Endothelial cell (in vitro differentiated cells): ENCODE measurements around the gene TRDMT1. TPM values are rescaled to one million over a fixed set of nuclear protein-coding genes. Genes with fewer than 3 reads are reported as not detected.

Source experiments
- DNase-seq: peaks from one replicate; pipeline ENCODE4 v3.0.0; 2021; ENCODE audit warnings: low spot score
- H3K27ac Mint-ChIP-seq: one replicate; pipeline ENCODE4 v1.8.0; 2021; ENCODE audit warnings: mixed read lengths, inconsistent platforms; ENCODE audit not compliant: unreplicated experiment
- H3K27me3 Mint-ChIP-seq: one replicate; pipeline ENCODE4 v1.8.0; 2021; ENCODE audit warnings: mild to moderate bottlenecking, moderate library complexity, mixed read lengths, inconsistent platforms; ENCODE audit not compliant: unreplicated experiment
- H3K36me3 Mint-ChIP-seq: one replicate; pipeline ENCODE4 v1.8.0; 2021; ENCODE audit warnings: mild to moderate bottlenecking, low read depth, mixed read lengths, inconsistent platforms; ENCODE audit not compliant: unreplicated experiment
- H3K4me1 Mint-ChIP-seq: one replicate; pipeline ENCODE4 v1.8.0; 2021; ENCODE audit warnings: mild to moderate bottlenecking, mixed read lengths, inconsistent platforms; ENCODE audit not compliant: unreplicated experiment
- H3K4me3 Mint-ChIP-seq: one replicate; pipeline ENCODE4 v1.8.0; 2021; ENCODE audit warnings: mild to moderate bottlenecking, mixed read lengths, inconsistent platforms; ENCODE audit not compliant: unreplicated experiment
- H3K9me3 Mint-ChIP-seq: one replicate; pipeline ENCODE4 v1.8.0; 2021; ENCODE audit warnings: mixed read lengths, inconsistent platforms; ENCODE audit not compliant: unreplicated experiment
- long read RNA-seq: library from polyadenylated mRNA; unstranded; transcript quantifications from one replicate; pipeline ENCODE4 v2.0.0, GENCODE V29; 2020; ENCODE audit not compliant: unreplicated experiment
- total RNA-seq: library from RNA; stranded (reverse); fragmentation: NEBNext Ultra II Directional; extraction: Animal tissue kit (Norgen Biotek cat#: 25700); gene quantifications from one replicate; pipeline ENCODE4 v1.2.1, GENCODE V29; 2021; ENCODE audit not compliant: unreplicated experiment
- TF ChIP-seq, protein P1 (sequence below): fragments of 200-600 bp; sonication (generic); IDR thresholded peaks from one replicate; pipeline ENCODE4 v1.5.0; 2021; ENCODE audit warnings: antibody characterized with exemption; ENCODE audit not compliant: unreplicated experiment

Gene TRDMT1, protein sequence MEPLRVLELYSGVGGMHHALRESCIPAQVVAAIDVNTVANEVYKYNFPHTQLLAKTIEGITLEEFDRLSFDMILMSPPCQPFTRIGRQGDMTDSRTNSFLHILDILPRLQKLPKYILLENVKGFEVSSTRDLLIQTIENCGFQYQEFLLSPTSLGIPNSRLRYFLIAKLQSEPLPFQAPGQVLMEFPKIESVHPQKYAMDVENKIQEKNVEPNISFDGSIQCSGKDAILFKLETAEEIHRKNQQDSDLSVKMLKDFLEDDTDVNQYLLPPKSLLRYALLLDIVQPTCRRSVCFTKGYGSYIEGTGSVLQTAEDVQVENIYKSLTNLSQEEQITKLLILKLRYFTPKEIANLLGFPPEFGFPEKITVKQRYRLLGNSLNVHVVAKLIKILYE
- total RNA-seq = 17.7 TPM
- long read RNA-seq, partial matches to known transcripts = 1 of 6 reads
- long read RNA-seq, other reads (novel, unspliced or antisense) = 3 of 6 reads

DNA sequence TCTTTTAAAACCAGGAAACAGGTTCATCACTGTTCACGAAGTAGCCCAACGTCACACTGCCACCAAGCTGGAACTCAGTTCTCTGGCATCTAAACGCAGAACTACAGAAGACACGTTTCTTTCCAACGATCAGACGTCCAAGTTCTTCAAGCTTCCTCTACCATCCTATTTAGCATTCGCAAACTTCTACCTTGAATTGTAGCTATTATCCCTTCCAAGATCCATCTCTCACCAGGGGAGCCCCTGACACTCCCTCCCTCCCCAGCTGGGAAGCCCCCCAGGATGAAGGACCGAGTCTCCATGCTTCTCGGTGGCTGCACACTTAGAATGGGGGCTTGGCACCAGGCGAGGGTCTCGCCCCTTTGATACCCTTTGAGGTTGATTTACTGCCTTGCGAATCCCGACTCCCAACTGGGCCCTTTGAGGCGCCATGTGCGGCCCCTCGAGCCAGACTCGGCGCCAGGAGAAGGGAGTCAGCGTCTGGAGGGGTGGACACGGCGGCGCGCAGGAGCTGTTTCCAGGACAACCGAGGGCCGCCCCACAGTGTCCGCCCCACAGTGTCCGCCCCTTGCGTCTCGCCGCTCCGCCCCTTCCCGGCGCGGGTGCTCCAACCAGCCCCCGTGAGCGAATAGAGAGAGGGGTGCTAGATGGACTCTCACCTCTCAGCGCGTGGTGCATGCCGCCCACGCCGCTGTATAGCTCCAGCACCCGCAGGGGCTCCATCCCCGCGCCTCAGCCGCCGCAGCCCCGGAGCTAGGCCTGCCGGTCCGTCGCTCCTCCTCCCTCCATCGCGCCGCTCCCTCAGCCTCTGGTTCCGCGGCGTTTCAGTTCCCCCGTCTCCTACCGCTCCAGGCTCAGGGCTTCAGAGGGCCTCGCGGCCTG lies at the start of gene TRDMT1:
TRDMT1 (minus strand) TSS at position 761 of the 882 bp plus-strand sequence; CDS start at position 723, 38 bp downstream.
- Mint-ChIP-seq H3K4me3 (peak within 1 kb of the TSS; percentile 95), H3K9me3 (no peaks in the 10 kb centered on the region), H3K27me3 (peaks cover 7% of the 10 kb centered on the region), H3K36me3 (no peaks in the 10 kb centered on the region), H3K4me1 (peaks cover 53% of the 10 kb centered on the region), H3K27ac (peak within 1 kb of the TSS; percentile 95)
- TF ChIP-seq, protein P1, sequence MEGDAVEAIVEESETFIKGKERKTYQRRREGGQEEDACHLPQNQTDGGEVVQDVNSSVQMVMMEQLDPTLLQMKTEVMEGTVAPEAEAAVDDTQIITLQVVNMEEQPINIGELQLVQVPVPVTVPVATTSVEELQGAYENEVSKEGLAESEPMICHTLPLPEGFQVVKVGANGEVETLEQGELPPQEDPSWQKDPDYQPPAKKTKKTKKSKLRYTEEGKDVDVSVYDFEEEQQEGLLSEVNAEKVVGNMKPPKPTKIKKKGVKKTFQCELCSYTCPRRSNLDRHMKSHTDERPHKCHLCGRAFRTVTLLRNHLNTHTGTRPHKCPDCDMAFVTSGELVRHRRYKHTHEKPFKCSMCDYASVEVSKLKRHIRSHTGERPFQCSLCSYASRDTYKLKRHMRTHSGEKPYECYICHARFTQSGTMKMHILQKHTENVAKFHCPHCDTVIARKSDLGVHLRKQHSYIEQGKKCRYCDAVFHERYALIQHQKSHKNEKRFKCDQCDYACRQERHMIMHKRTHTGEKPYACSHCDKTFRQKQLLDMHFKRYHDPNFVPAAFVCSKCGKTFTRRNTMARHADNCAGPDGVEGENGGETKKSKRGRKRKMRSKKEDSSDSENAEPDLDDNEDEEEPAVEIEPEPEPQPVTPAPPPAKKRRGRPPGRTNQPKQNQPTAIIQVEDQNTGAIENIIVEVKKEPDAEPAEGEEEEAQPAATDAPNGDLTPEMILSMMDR = no peak
- peak; percentile 86 for DNase-seq

DNA sequence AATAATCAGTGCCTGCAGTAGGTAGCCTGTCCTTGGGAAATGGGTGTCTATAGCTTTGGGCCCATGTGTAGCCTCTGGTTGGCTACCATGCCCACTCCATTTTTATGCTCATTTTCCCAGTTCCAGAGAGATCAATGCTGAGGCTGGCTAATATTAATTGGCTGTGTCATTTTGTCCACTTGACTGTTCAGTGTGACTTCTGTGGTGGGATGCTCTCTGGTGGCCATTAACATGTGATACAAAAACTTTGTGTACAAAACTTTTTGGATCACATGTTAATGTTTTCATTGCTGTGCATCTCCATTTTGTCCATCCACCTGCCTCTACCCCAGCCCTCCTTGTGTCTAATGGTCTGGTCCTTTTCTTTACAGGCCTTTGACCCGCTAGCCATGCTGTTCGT lies 49.3 kb upstream of the TRDMT1 start:
- TF ChIP-seq, protein P1 = no peak
- no peaks in the 10 kb centered on the region for H3K4me1 Mint-ChIP-seq
- no peaks in the 10 kb centered on the region for H3K27me3 Mint-ChIP-seq
- no peak for DNase-seq
- H3K36me3 Mint-ChIP-seq = peaks cover 6% of the 10 kb centered on the region
- no peak overlapping the region for H3K27ac Mint-ChIP-seq
- peaks cover 4% of the 10 kb centered on the region for H3K9me3 Mint-ChIP-seq
- H3K4me3 Mint-ChIP-seq = no peak overlapping the region

DNA sequence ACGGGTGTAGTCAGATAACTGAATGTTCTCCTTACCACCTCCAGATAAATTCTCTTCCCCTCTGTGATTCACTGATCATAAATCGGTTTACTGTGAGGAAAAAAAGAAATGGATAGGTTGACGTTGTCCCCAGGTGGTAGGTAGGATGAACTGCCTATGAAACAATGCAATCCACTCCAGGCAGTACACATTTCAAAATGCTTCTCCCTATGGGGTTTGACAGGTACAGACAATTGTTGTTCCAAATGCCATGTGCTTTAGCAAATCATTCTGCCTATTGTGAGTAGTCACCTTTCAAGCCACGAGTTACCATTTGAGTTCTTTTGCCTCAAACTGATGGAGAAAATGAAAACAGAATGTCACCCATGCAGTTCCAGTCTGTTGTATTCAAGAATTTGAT lies 48.3 kb upstream of the TRDMT1 start:
- TF ChIP-seq, protein P1 = peak; percentile 36
- H3K27ac Mint-ChIP-seq = no peak overlapping the region
- no peak overlapping the region for H3K4me3 Mint-ChIP-seq
- H3K9me3 Mint-ChIP-seq = peaks cover 4% of the 10 kb centered on the region
- peaks cover under 1% of the 10 kb centered on the region for H3K4me1 Mint-ChIP-seq
- H3K36me3 Mint-ChIP-seq = peaks cover 6% of the 10 kb centered on the region
- no peak for DNase-seq
- no peaks in the 10 kb centered on the region for H3K27me3 Mint-ChIP-seq

DNA sequence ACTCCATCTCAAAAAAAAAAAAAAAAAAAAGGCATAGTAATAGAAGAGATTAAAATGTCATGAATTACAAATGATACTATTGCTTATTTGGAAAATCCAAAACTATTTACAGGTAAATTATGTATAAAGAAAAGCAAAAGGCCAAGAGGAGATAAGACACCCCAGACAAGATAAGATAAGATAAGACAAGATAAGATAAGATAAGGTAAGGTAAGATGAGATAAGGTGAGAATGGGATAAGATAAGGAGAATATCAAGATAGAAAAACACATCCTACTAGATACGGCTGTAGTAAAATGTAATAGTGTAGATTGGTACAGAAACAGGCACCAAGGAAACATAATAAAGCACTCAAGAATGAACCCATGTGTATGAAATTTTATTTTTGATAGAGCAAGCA lies 47.5 kb upstream of the TRDMT1 start:
- Mint-ChIP-seq H3K4me1 (peaks cover 3% of the 10 kb centered on the region), H3K27me3 (no peaks in the 10 kb centered on the region), H3K4me3 (no peak overlapping the region), H3K36me3 (peaks cover 6% of the 10 kb centered on the region), H3K27ac (no peak overlapping the region), H3K9me3 (no peaks in the 10 kb centered on the region)
- no peak for DNase-seq
- TF ChIP-seq, protein P1 = no peak
